H1 (cell line): ENCODE measurements around the gene BMF. TPM values are rescaled to one million over a fixed set of nuclear protein-coding genes. Genes with fewer than 3 reads are reported as not detected.

Experiments
- CTCF ChIA-PET: fragments of 300-600 bp; sonication (Branson Sonifier 250); formaldehyde crosslinking; loops from one replicate; lab custom pipeline; 2021; ENCODE audit not compliant: partially characterized antibody; lab: Charles Lee
- POLR2A ChIA-PET: fragments of 300-600 bp; sonication (Branson Sonifier 250); formaldehyde crosslinking; loops from one replicate; lab custom pipeline; 2021; ENCODE audit warnings: inconsistent platforms; ENCODE audit not compliant: partially characterized antibody; lab: Charles Lee
- DNase-seq, 2 experiments: peaks; one replicate each; pipeline versions ENCODE4 v3.0.0 to v3.0.0-alpha.2; 2010 to 2022; ENCODE audit warnings: low spot score in 2 of 2, low read depth in 1 of 2, mixed read lengths in 1 of 2
- FAIRE-seq: peaks from 2 replicates; lab custom pipeline; 2011; peaks lifted over from hg19 to GRCh38; lab: Jason Lieb, UNC
- H2AFZ ChIP-seq: 2 replicates; pipeline ENCODE4 v1.8.1; 2012; ENCODE audit warnings: low read length, inconsistent platforms
- H2AK5ac ChIP-seq: 2 replicates; pipeline ENCODE4 v1.6.1; 2013; ENCODE audit warnings: low read depth, low read length
- H2BK120ac ChIP-seq: replicated peaks from 2 replicates; pipeline ENCODE3; 2013; ENCODE audit warnings: low read depth, low read length, inconsistent platforms
- H2BK12ac ChIP-seq: 2 replicates; pipeline ENCODE4 v1.6.1; 2013; ENCODE audit warnings: low read depth, low read length
- H2BK15ac ChIP-seq: 2 replicates; pipeline ENCODE4 v1.6.1; 2013; ENCODE audit warnings: low read length
- H2BK20ac ChIP-seq: 2 replicates; pipeline ENCODE4 v1.6.1; 2013; ENCODE audit warnings: low read length
- H2BK5ac ChIP-seq: 2 replicates; pipeline ENCODE4 v1.6.1; 2013; ENCODE audit warnings: low read depth, low read length
- H3K14ac ChIP-seq: 2 replicates; pipeline ENCODE4 v1.6.1; 2013; ENCODE audit warnings: inconsistent platforms; ENCODE audit not compliant: insufficient read length
- H3K18ac ChIP-seq: 2 replicates; pipeline ENCODE4 v1.6.1; 2013; ENCODE audit warnings: low read length; ENCODE audit errors: extremely low read depth
- H3K23ac ChIP-seq: 2 replicates; pipeline ENCODE4 v1.6.1; 2013; ENCODE audit warnings: inconsistent platforms; ENCODE audit not compliant: insufficient read length
- H3K23me2 ChIP-seq: 2 replicates; pipeline ENCODE4 v1.6.1; 2013; ENCODE audit warnings: low read depth, low read length
- H3K27ac ChIP-seq: 2 replicates; pipeline ENCODE4 v1.6.1; 2011; ENCODE audit warnings: low read depth, low read length, inconsistent platforms
- H3K27me3 ChIP-seq, 4 experiments: replicated peaks in 1 of 4; 1 replicate in 1 of 4; 2 replicates in 3 of 4; pipeline versions ENCODE4 v1.6.1 to v1.8.1; 2011 to 2013; ENCODE audit warnings: low read length in 3 of 4, mild to moderate bottlenecking in 3 of 4, inconsistent platforms in 2 of 4, mixed read lengths in 2 of 4, moderate library complexity in 1 of 4; ENCODE audit not compliant: control insufficient read depth in 3 of 4, insufficient read depth in 3 of 4; ENCODE audit errors: extremely low read depth in 1 of 4
- H3K36me3 ChIP-seq, 4 experiments: 2 replicates each; pipeline versions ENCODE4 v1.6.1 to v1.8.1; 2011 to 2013; ENCODE audit warnings: mild to moderate bottlenecking in 4 of 4, low read length in 3 of 4, moderate library complexity in 2 of 4, control low read depth in 1 of 4, inconsistent platforms in 1 of 4; ENCODE audit not compliant: insufficient read depth in 4 of 4, control insufficient read depth in 2 of 4
- H3K4ac ChIP-seq: replicated peaks from 2 replicates; pipeline ENCODE3; 2013; ENCODE audit warnings: low read length, low read depth, mixed read lengths, inconsistent platforms; ENCODE audit not compliant: insufficient read length
- H3K4me1 ChIP-seq, 4 experiments: replicated peaks in 1 of 4; 1 replicate in 1 of 4; 2 replicates in 3 of 4; pipeline versions ENCODE4 v1.6.1 to v1.8.1; 2011 to 2013; ENCODE audit warnings: low read length in 3 of 4, inconsistent platforms in 2 of 4, mixed read lengths in 1 of 4; ENCODE audit not compliant: insufficient read depth in 4 of 4, control insufficient read depth in 3 of 4
- H3K4me2 ChIP-seq, 2 experiments: 2 replicates each; pipeline versions ENCODE4 v1.6.1 to v1.8.1; 2011 to 2013; ENCODE audit warnings: low read depth in 2 of 2, low read length in 2 of 2, control low read depth in 1 of 2, inconsistent platforms in 1 of 2, mild to moderate bottlenecking in 1 of 2; ENCODE audit not compliant: insufficient read depth in 1 of 2
- H3K4me3 ChIP-seq, 4 experiments: fragments of 200-600, 300-600 bp in 1 of 4; sonication (generic), shearing (Covaris generic), sonication (Bioruptor Twin) in 1 of 4; 2 replicates each; pipeline versions ENCODE4 v1.5.1 to v1.8.1; 2011 to 2016; ENCODE audit warnings: low read length in 4 of 4, low read depth in 3 of 4, control low read depth in 2 of 4, inconsistent platforms in 2 of 4, mild to moderate bottlenecking in 2 of 4, mixed read lengths in 1 of 4, moderate library complexity in 1 of 4; ENCODE audit not compliant: insufficient read depth in 2 of 4; ENCODE audit errors: extremely low read depth in 1 of 4
- H3K56ac ChIP-seq: replicated peaks from 2 replicates; pipeline ENCODE3; 2013; ENCODE audit warnings: low read depth, mild to moderate bottlenecking, mixed read lengths, low read length, inconsistent platforms; ENCODE audit not compliant: insufficient read length
- H3K79me1 ChIP-seq: 2 replicates; pipeline ENCODE4 v1.6.1; 2013; ENCODE audit warnings: low read depth, low read length, control low read depth
- H3K79me2 ChIP-seq, 2 experiments: 2 replicates each; pipeline versions ENCODE4 v1.6.1 to v1.8.1; 2012 to 2013; ENCODE audit warnings: low read length in 2 of 2, mild to moderate bottlenecking in 2 of 2, inconsistent platforms in 1 of 2; ENCODE audit not compliant: insufficient read depth in 2 of 2, control insufficient read depth in 1 of 2
- H3K9ac ChIP-seq, 4 experiments: replicated peaks in 1 of 4; 1 replicate in 1 of 4; 2 replicates in 3 of 4; pipeline versions ENCODE4 v1.6.1 to v1.8.1; 2011 to 2013; ENCODE audit warnings: low read depth in 3 of 4, low read length in 3 of 4, control low read depth in 2 of 4, mild to moderate bottlenecking in 2 of 4, moderate library complexity in 2 of 4, inconsistent platforms in 1 of 4; ENCODE audit errors: extremely low read depth in 1 of 4
- H3K9me3 ChIP-seq, 2 experiments: 2 replicates each; pipeline versions ENCODE4 v1.6.1 to v1.8.1; 2012 to 2013; ENCODE audit warnings: mild to moderate bottlenecking in 2 of 2, moderate library complexity in 2 of 2, control low read depth in 1 of 2, inconsistent platforms in 1 of 2, low read depth in 1 of 2, low read length in 1 of 2, mixed read lengths in 1 of 2; ENCODE audit not compliant: insufficient read depth in 2 of 2
- H4K20me1 ChIP-seq, 2 experiments: replicated peaks in 1 of 2; 2 replicates each; pipeline versions ENCODE3 to v1.8.1; 2011 to 2013; ENCODE audit warnings: inconsistent platforms in 2 of 2, low read length in 2 of 2, mild to moderate bottlenecking in 1 of 2; ENCODE audit not compliant: insufficient read depth in 2 of 2, control insufficient read depth in 1 of 2
- H4K5ac ChIP-seq: 2 replicates; pipeline ENCODE4 v1.6.1; 2013; ENCODE audit warnings: low read length, low read depth, mixed read lengths, inconsistent platforms; ENCODE audit not compliant: insufficient read length
- H4K8ac ChIP-seq: 2 replicates; pipeline ENCODE4 v1.8.0; 2013; ENCODE audit warnings: mild to moderate bottlenecking, moderate library complexity, low read length, inconsistent platforms; ENCODE audit not compliant: insufficient read depth; ENCODE audit errors: extremely low read depth
- H4K91ac ChIP-seq: replicated peaks from 2 replicates; pipeline ENCODE3; 2013; ENCODE audit warnings: low read length, mixed read lengths, inconsistent platforms; ENCODE audit not compliant: insufficient read length
- CREB1 ChIP-seq: IDR thresholded peaks from 2 replicates; pipeline ENCODE4 v1.6.1; 2012; ENCODE audit warnings: inconsistent platforms
- KDM1A ChIP-seq: fragments of 200-600, 300-600 bp; sonication (generic); IDR thresholded peaks from 2 replicates; pipeline ENCODE4 v1.7.1; 2016; ENCODE audit warnings: mild to moderate bottlenecking, low read length, borderline replicate concordance
- SUZ12 ChIP-seq: fragments of 200-600 bp; sonication (generic); IDR thresholded peaks from 2 replicates; pipeline ENCODE4 v1.6.1; 2012; ENCODE audit warnings: mild to moderate bottlenecking, inconsistent platforms, low read length, moderate library complexity, mixed read lengths
- TEAD4 ChIP-seq: IDR thresholded peaks from 2 replicates; pipeline ENCODE4 v1.6.1; 2012; ENCODE audit warnings: low read depth, low read length, inconsistent platforms, mixed read lengths
- WGBS, 2 experiments: shearing (Covaris generic) in 1 of 2; methylation state at CpG; one replicate each; pipeline versions ENCODE4 v1.1.6 to v1.1.7; 2013 to 2015; ENCODE audit warnings: low lambda C conversion rate in 2 of 2, mixed read lengths in 2 of 2, inconsistent platforms in 1 of 2, low coverage in 1 of 2, missing lambda C conversion rate in 1 of 2; ENCODE audit not compliant: insufficient replicate concordance in 2 of 2, insufficient coverage in 1 of 2, insufficient read length in 1 of 2; ENCODE audit errors: extremely low coverage in 1 of 2, missing lambda C conversion rate in 1 of 2; 5-methylcytosine and 5-hydroxymethylcytosine counted together
- polyA plus RNA-seq, 7 experiments: library from polyadenylated mRNA; depleted of rRNA in 3 of 7; stranded (reverse) in 5 of 7; unstranded in 2 of 7; fragments of >200 nt in 5 of 7; fragments of 200-250 nt in 2 of 7; gene quantifications; 1 replicate in 5 of 7; 2 replicates in 1 of 7; 4 replicates in 1 of 7; pipeline versions ENCODE4 v1.2.1 to v1.2.3, GENCODE V29; 2011 to 2013; ENCODE audit warnings: missing spikeins in 2 of 7, mixed read lengths in 2 of 7
- total RNA-seq: library from RNA; stranded (reverse); fragmentation: NEBNext Ultra II Directional; extraction: Animal tissue kit (Norgen Biotek cat#: 25700); gene quantifications from 2 replicates; pipeline ENCODE4 v1.2.1, GENCODE V29; 2021

The BMF gene
- total and polyA plus RNA-seq, 2 of the 8 experiments (the other 6 are each of a cell fraction or from before 2014, with no cell fraction given) = 21.2 to 24.2 TPM

DNA sequence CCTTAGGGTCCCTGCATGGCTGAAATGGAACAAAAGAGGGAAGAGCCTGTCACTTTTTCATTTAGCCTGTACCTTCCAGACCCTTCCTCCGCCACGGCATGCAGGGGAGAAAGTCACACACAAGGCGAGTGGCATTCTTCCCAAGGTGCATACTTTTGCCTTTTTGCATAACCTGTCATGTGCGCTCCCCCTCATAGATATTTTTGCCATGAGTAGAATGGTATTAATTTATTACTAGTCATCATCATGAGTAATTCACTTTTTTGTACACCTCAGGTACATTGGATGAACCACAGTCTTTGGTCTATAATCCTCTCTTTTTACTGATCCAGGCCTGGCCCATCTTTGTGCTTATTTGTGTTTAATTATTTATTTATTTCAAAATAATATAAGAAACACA is 43.3 kb upstream of the BMF start:
- DNase-seq (no peak), FAIRE-seq (no peak)
- H3K4ac ChIP-seq = no peak overlapping the region
- POLR2A ChIA-PET = no interaction called here
- H3K36me3 ChIP-seq = no peaks in the 10 kb centered on the region
- H3K4me2 ChIP-seq = no peak overlapping the region
- peak overlapping the region; percentile 47; the same call in 1 of the 2 replicates for H2AK5ac ChIP-seq
- peak overlapping the region; percentile 14; the same call in 1 of the 2 replicates for H2AFZ ChIP-seq
- 0 out of 2 replicates have a peak overlapping the region, but pooled peaks have one; percentile 81 for H2BK12ac ChIP-seq
- no peaks in the 10 kb centered on the region for H4K20me1 ChIP-seq
- H3K27me3 ChIP-seq = no peaks in the 10 kb centered on the region
- 96% methylated on average over 4 of the region's 4 CpGs; no CpG with 5 or more reads in 1 of the 2 experiments for WGBS, 2 experiments
- peaks cover 9 to 20% (median 18%) of the 10 kb centered on the region in 4 experiments for H3K4me1 ChIP-seq
- H3K9me3 ChIP-seq = no peaks in the 10 kb centered on the region
- no peaks in the 10 kb centered on the region for H3K23me2 ChIP-seq
- CTCF ChIA-PET = interaction anchor here (0.8 to 16.9 kb wide), 3 partner anchors 9 to 98 kb away, joined by 3 to 249 read pairs (median 3); partner anchors contain the start of genes BMF and BUB1B
- no peak overlapping the region for H3K18ac ChIP-seq
- H4K8ac ChIP-seq = no peak overlapping the region
- no peak overlapping the region for H3K9ac ChIP-seq
- no peaks in the 10 kb centered on the region for H3K79me2 ChIP-seq
- peak overlapping the region; percentile 49; the same call in 1 of the 2 replicates for H2BK5ac ChIP-seq
- peak overlapping the region; percentile 95 for H2BK120ac ChIP-seq
- no peak overlapping the region for H4K5ac ChIP-seq
- no peaks in the 10 kb centered on the region for H3K79me1 ChIP-seq
- H4K91ac ChIP-seq = peak overlapping the region; percentile 39
- H3K56ac ChIP-seq = no peak overlapping the region
- peak overlapping the region; percentile 88; the same call in 1 of the 2 replicates for H2BK20ac ChIP-seq
- H2BK15ac ChIP-seq = no peak overlapping the region
- H3K23ac ChIP-seq = no peak overlapping the region
- no peak overlapping the region for H3K27ac ChIP-seq
- H3K14ac ChIP-seq = no peak overlapping the region
- no peak overlapping the region for H3K4me3 ChIP-seq
- no peak for TF ChIP-seq SUZ12
- no peak for TF ChIP-seq CREB1
- no peak for TF ChIP-seq TEAD4
- TF ChIP-seq KDM1A = no peak
